ENCODE data around the gene LTF. TPM values are rescaled to one million over a fixed set of nuclear protein-coding genes. Genes with fewer than 3 reads are reported as not detected.
"Not testable (repeated sequence)": the region's sequence is repeated elsewhere in the genome, so short reads cannot be mapped to it uniquely, and the experiment has no call there.

LTF gene
- total and polyA plus RNA-seq, 7 donors: 0.73 to 3.8 (median 2.0) TPM

GRCh38 chr3:46429250-46429649, 35.5 kb downstream of the LTF start:
- Histone ChIP-seq H3K27ac (no peak overlapping the region), H3K9me3 (peaks cover 7% of the 10 kb centered on the region), H3K27me3 (ENCODE audit: insufficient read depth in 3 of 3, low read length in 2 of 3) (no peaks in the 10 kb centered on the region), H3K36me3 (ENCODE audit: insufficient read depth in 1 of 2, low read depth in 1 of 2) (no peaks in the 10 kb centered on the region), H3K4me3 (no peak overlapping the region), H3K4me1 (no peaks in the 10 kb centered on the region)
- ATAC-seq (no peak), DNase-seq (no peak)
- no peak for TF ChIP-seq CTCF (IDR thresholded peaks at IDR 0.05)
- WGBS, 3 donors: 67 to 73% (median 71%) methylated on average over 5 of the region's 5 CpGs
- intact Hi-C loops (cut with DNase I): no loop called here

- Histone ChIP-seq H3K36me3 (ENCODE audit: insufficient read depth in 1 of 2, low read depth in 1 of 2) (no peaks in the 10 kb centered on the region), H3K27me3 (ENCODE audit: insufficient read depth in 3 of 3, low read length in 2 of 3) (no peaks in the 10 kb centered on the region), H3K4me3 (no peak overlapping the region), H3K9me3 (peaks cover 7% of the 10 kb centered on the region), H3K27ac (no peak overlapping the region), H3K4me1 (no peaks in the 10 kb centered on the region)
- intact Hi-C loops (cut with DNase I): no loop called here
- DNase-seq (no peak), ATAC-seq (peak in 2 of 4 donors; percentile 54 to 61)
- 79 to 85% (median 83%) methylated on average over 10 of the region's 10 CpGs for WGBS, 3 donors
- TF ChIP-seq CTCF (IDR thresholded peaks at IDR 0.05): no peak
Measured at GRCh38 chr3:46427916-46428833, 36.5 kb downstream of the LTF start.

- 47 to 66% (median 48%) methylated on average over 8 of the region's 8 CpGs for WGBS, 3 donors
- not testable (repeated sequence) for DNase-seq
Measured at GRCh38 chr3:46427404-46427803, 37.3 kb downstream of the LTF start.

GRCh38 chr3:46426476-46426875, 38.2 kb downstream of the LTF start:
- H3K36me3 ChIP-seq (ENCODE audit: insufficient read depth in 1 of 2, low read depth in 1 of 2); ATAC-seq; H3K4me1 ChIP-seq; H3K27me3 ChIP-seq (ENCODE audit: insufficient read depth in 3 of 3, low read length in 2 of 3); H3K4me3 ChIP-seq; H3K27ac ChIP-seq; intact Hi-C loops (cut with DNase I); H3K9me3 ChIP-seq; DNase-seq: not testable (repeated sequence)
- WGBS, 3 donors: 74 to 79% (median 77%) methylated on average over 4 of the region's 4 CpGs

More at GRCh38 chr3:46427404-46427803, 37.3 kb downstream of the LTF start:
- H3K36me3 ChIP-seq (ENCODE audit: insufficient read depth in 1 of 2, low read depth in 1 of 2); H3K4me1 ChIP-seq; H3K27ac ChIP-seq; H3K4me3 ChIP-seq; intact Hi-C loops (cut with DNase I); H3K27me3 ChIP-seq (ENCODE audit: insufficient read depth in 3 of 3, low read length in 2 of 3); ATAC-seq; H3K9me3 ChIP-seq: not testable (repeated sequence)
- TF ChIP-seq CTCF (IDR thresholded peaks at IDR 0.05): peak; percentile 27

- H3K27me3 ChIP-seq (ENCODE audit: insufficient read depth in 3 of 3, low read length in 2 of 3): no peaks in the 10 kb centered on the region
- DNase-seq (no peak), ATAC-seq (peak in 3 of 4 donors; percentile 50 to 69 (median 56))
- no peaks in the 10 kb centered on the region for H3K36me3 ChIP-seq (ENCODE audit: insufficient read depth in 1 of 2, low read depth in 1 of 2)
- H3K9me3 ChIP-seq: no peaks in the 10 kb centered on the region
- no peak overlapping the region for H3K4me3 ChIP-seq
- intact Hi-C loops (cut with DNase I): no loop called here
- no peak overlapping the region for H3K27ac ChIP-seq
- TF ChIP-seq CTCF (IDR thresholded peaks at IDR 0.05): no peak
- 76 to 79% (median 79%) methylated on average over 5 of the region's 5 CpGs for whole genome bisulfite sequencing, 3 donors
- H3K4me1 ChIP-seq: no peaks in the 10 kb centered on the region
Measured at GRCh38 chr3:46423588-46423987, 41.1 kb downstream of the LTF start.
